GM12878 (cell line): ENCODE data around the gene SEC24C. TPM values are rescaled to one million over a fixed set of nuclear protein-coding genes. Genes with fewer than 3 reads are reported as not detected.

Experiments used
- ATAC-seq: fragments of 200-7000 bp; cut with Tn5 transposase; 3 replicates; pipeline ENCODE4 v1.9.1; 2020; ENCODE audit warnings: mild to moderate bottlenecking, moderate library complexity
- BruUV-seq: library from RNA; stranded (reverse); fragments of 400-500 nt; replicated peaks from 2 replicates; lab custom pipeline; 2021; lab: Mats Ljungman, UMichigan
- CTCF ChIA-PET: fragments of 300-600 bp; sonication (Branson Sonifier 250); formaldehyde crosslinking; extraction: SDS; loops from one replicate; lab custom pipeline; 2021; ENCODE audit warnings: inconsistent platforms; lab: Yijun Ruan, JAX
- POLR2A ChIA-PET: fragments of 350-600 bp; formaldehyde crosslinking; extraction: SDS; loops from one replicate; lab custom pipeline; 2021; ENCODE audit warnings: inconsistent platforms; lab: Charles Lee
- RAD21 ChIA-PET: fragments of 300-600 bp; sonication (Branson Sonifier 250); formaldehyde crosslinking; loops from one replicate; lab custom pipeline; 2023; ENCODE audit warnings: antibody characterized with exemption; ENCODE audit not compliant: unreplicated experiment; lab: Charles Lee
- SMC1A ChIA-PET: fragments of 300-600 bp; sonication (Branson Sonifier 250); formaldehyde crosslinking; loops from one replicate; lab custom pipeline; 2023; ENCODE audit not compliant: unreplicated experiment, uncharacterized antibody; lab: Charles Lee
- DNase-seq: peaks from one replicate; pipeline ENCODE4 v3.0.0-alpha.2; 2011; ENCODE audit warnings: low read depth, low spot score
- FAIRE-seq: peaks from 3 replicates; lab custom pipeline; 2011; peaks lifted over from hg19 to GRCh38; lab: Jason Lieb, UNC
- H2AFZ ChIP-seq: 2 replicates; pipeline ENCODE4 v1.6.0; 2011; ENCODE audit warnings: low read depth, low read length, control low read depth; ENCODE audit not compliant: control insufficient read depth
- H3K27ac ChIP-seq: 2 replicates; pipeline ENCODE4 v1.5.1; 2011; ENCODE audit warnings: control low read depth; ENCODE audit not compliant: control insufficient read depth, insufficient read depth
- H3K27me3 ChIP-seq, 2 experiments: replicated peaks in 1 of 2; 2 replicates each; pipeline versions ENCODE4 v1.6.0 to v1.6.1; 2011; ENCODE audit warnings: low read length in 1 of 2; ENCODE audit not compliant: control insufficient read depth in 2 of 2, insufficient read depth in 2 of 2
- H3K36me3 ChIP-seq, 2 experiments: 2 replicates each; pipeline ENCODE4 v1.5.1; 2011; ENCODE audit warnings: low read length in 1 of 2; ENCODE audit not compliant: control insufficient read depth in 2 of 2, insufficient read depth in 2 of 2
- H3K4me1 ChIP-seq: 2 replicates; pipeline ENCODE4 v1.6.1; 2011; ENCODE audit warnings: mild to moderate bottlenecking, low read length, moderate library complexity, mixed read lengths; ENCODE audit not compliant: control insufficient read depth, insufficient read depth
- H3K4me2 ChIP-seq: 2 replicates; pipeline ENCODE4 v1.6.0; 2011; ENCODE audit warnings: control low read depth; ENCODE audit not compliant: control insufficient read depth, insufficient read depth
- H3K4me3 ChIP-seq: fragments of 200-600 bp; sonication (generic); 2 replicates; pipeline ENCODE4 v1.5.1; 2016
- H3K79me2 ChIP-seq: 2 replicates; pipeline ENCODE4 v1.6.0; 2011; ENCODE audit warnings: low read length; ENCODE audit not compliant: control insufficient read depth, insufficient read depth
- H3K9ac ChIP-seq: 2 replicates; pipeline ENCODE4 v1.8.0; 2011; ENCODE audit warnings: low read length, control low read depth, mixed read lengths; ENCODE audit not compliant: control insufficient read depth, insufficient read depth
- H3K9me3 ChIP-seq: replicated peaks from 3 replicates; pipeline ENCODE4 v1.5.1; 2011; ENCODE audit warnings: mild to moderate bottlenecking, low read length; ENCODE audit not compliant: control insufficient read depth, insufficient read depth
- H4K20me1 ChIP-seq: 2 replicates; pipeline ENCODE4 v1.6.0; 2011; ENCODE audit not compliant: control insufficient read depth, insufficient read depth
- ATF2 ChIP-seq: IDR thresholded peaks from 2 replicates; pipeline ENCODE4 v1.6.1; 2012; ENCODE audit warnings: low read length, inconsistent platforms
- BACH1 ChIP-seq: fragments of 450-650 bp; IDR thresholded peaks from 2 replicates; pipeline ENCODE4 v1.6.1; 2017; ENCODE audit warnings: mild to moderate bottlenecking, borderline replicate concordance
- BCL11A ChIP-seq: IDR thresholded peaks from 2 replicates; pipeline ENCODE4 v1.6.1; 2011; ENCODE audit warnings: low read depth, low read length
- BCL3 ChIP-seq: IDR thresholded peaks from 2 replicates; pipeline ENCODE4 v1.6.1; 2011; ENCODE audit warnings: borderline replicate concordance, low read depth, mild to moderate bottlenecking, moderate library complexity, low read length; ENCODE audit not compliant: insufficient read depth, poor library complexity, severe bottlenecking
- CEBPB ChIP-seq, 2 experiments: fragments of 150-350 bp in 1 of 2; IDR thresholded peaks; 2 replicates each; pipeline ENCODE4 v1.6.1; 2012 to 2014; ENCODE audit warnings: low read depth in 2 of 2, low read length in 2 of 2, borderline replicate concordance in 1 of 2, inconsistent platforms in 1 of 2
- DPF2 ChIP-seq: fragments of 450-650 bp; IDR thresholded peaks from 2 replicates; pipeline ENCODE4 v1.6.1; 2017; ENCODE audit warnings: mild to moderate bottlenecking
- EED ChIP-seq: sonication (generic); IDR thresholded peaks from 2 replicates; pipeline ENCODE4 v1.6.1; 2016; ENCODE audit warnings: antibody characterized with exemption, low read depth
- EGR1 ChIP-seq, 2 experiments: IDR thresholded peaks; 1 replicate in 1 of 2; 2 replicates in 1 of 2; pipeline ENCODE4 v1.6.1; 2011 to 2012; ENCODE audit warnings: low read depth in 2 of 2, low read length in 2 of 2, borderline replicate concordance in 1 of 2, mild to moderate bottlenecking in 1 of 2, moderate library complexity in 1 of 2
- ELK1 ChIP-seq: IDR thresholded peaks from 2 replicates; pipeline ENCODE4 v1.6.1; 2012; ENCODE audit warnings: low read depth, low read length, improper control_type of control experiment
- EP300 ChIP-seq, 2 experiments: fragments of 150-350 bp in 1 of 2; IDR thresholded peaks; 2 replicates each; pipeline ENCODE4 v1.6.1; 2011 to 2012; ENCODE audit warnings: low read depth in 2 of 2, low read length in 2 of 2, borderline replicate concordance in 1 of 2, improper control_type of control experiment in 1 of 2, inconsistent platforms in 1 of 2; ENCODE audit not compliant: control insufficient read depth in 1 of 2
- FOXK2 ChIP-seq: fragments of 450-650 bp; IDR thresholded peaks from 2 replicates; pipeline ENCODE4 v1.6.1; 2017; ENCODE audit warnings: mild to moderate bottlenecking, moderate library complexity
- IKZF2 ChIP-seq, 2 experiments: fragments of 450-650 bp; IDR thresholded peaks; 2 replicates each; pipeline ENCODE4 v1.6.1; 2017; ENCODE audit warnings: mild to moderate bottlenecking in 2 of 2, moderate library complexity in 2 of 2
- IRF5 ChIP-seq: fragments of 450-650 bp; IDR thresholded peaks from 2 replicates; pipeline ENCODE4 v1.6.1; 2017; ENCODE audit warnings: borderline replicate concordance
- PML ChIP-seq: IDR thresholded peaks from 2 replicates; pipeline ENCODE4 v1.6.1; 2012; ENCODE audit warnings: low read length, inconsistent platforms
- POLR2A ChIP-seq: IDR thresholded peaks from 2 replicates; pipeline ENCODE4 v1.6.1; 2011; ENCODE audit warnings: low read depth, mild to moderate bottlenecking, low read length
- RBBP5 ChIP-seq: fragments of 200-600 bp; sonication (generic); conservative IDR thresholded peaks from 2 replicates; pipeline ENCODE4 v1.6.1; 2016
- RUNX3 ChIP-seq: IDR thresholded peaks from 2 replicates; pipeline ENCODE4 v1.6.1; 2012; ENCODE audit warnings: low read length, inconsistent platforms
- WRNIP1 ChIP-seq: IDR thresholded peaks from 2 replicates; pipeline ENCODE4 v1.6.1; 2011; ENCODE audit warnings: low read depth, low read length, improper control_type of control experiment, borderline replicate concordance
- YY1 ChIP-seq: IDR thresholded peaks from 2 replicates; pipeline ENCODE4 v1.6.1; 2011; ENCODE audit warnings: low read depth, mild to moderate bottlenecking, low read length
- WGBS: methylation state at CpG from one replicate; pipeline ENCODE4 v1.1.6; 2016; ENCODE audit warnings: low lambda C conversion rate; ENCODE audit not compliant: insufficient replicate concordance, insufficient coverage; ENCODE audit errors: missing lambda C conversion rate; 5-methylcytosine and 5-hydroxymethylcytosine counted together
- in situ Hi-C: fragments of 300-500 bp; cut with MboI; formaldehyde crosslinking; loops from 9 replicates; pipeline ENCODE4 v1.14.3; 2018; ENCODE audit warnings: mixed read lengths
- intact Hi-C: fragments of 100-400 bp; cut with micrococcal nuclease; formaldehyde crosslinking; loops from one replicate; pipeline ENCODE4 v1.14.2; 2022; ENCODE audit not compliant: unreplicated experiment
- polyA plus RNA-seq, 11 experiments: library from polyadenylated mRNA; depleted of rRNA in 4 of 11; unstranded in 6 of 11; stranded (reverse) in 5 of 11; fragments of >200 nt; fragmentation: Nextera tagmentation in 4 of 11; fragmentation: Illumina TruSeq in 1 of 11; extraction: Ambion mirVana in 4 of 11; extraction: Trizol in 1 of 11; gene quantifications; 1 replicate in 1 of 11; 2 replicates in 10 of 11; pipeline versions ENCODE4 v1.2.1 to v1.2.3, GENCODE V29; 2011 to 2016; ENCODE audit warnings: inconsistent platforms in 2 of 11, missing spikeins in 2 of 11, low read depth in 1 of 11
- total RNA-seq, 4 experiments: library from RNA; depleted of rRNA in 3 of 4; stranded (reverse); fragments of >200 nt in 3 of 4; fragmentation: Illumina TruSeq in 1 of 4; extraction: Trizol in 1 of 4; gene quantifications; 2 replicates each; pipeline versions ENCODE4 v1.2.1 to v1.2.3, GENCODE V29; 2013 to 2021

SEC24C gene
- total and polyA plus RNA-seq, 10 of the 15 experiments (the other 5 are each of a cell fraction or from before 2014, with no cell fraction given): 12.7 to 117 (median 73.8) TPM

- ChIA-PET POLR2A (interaction anchor here (0.8 to 3.8 kb wide), 8 partner anchors 10 to 109 kb away, joined by 3 to 33 read pairs (median 8); partner anchors contain the start of gene SEC24C), CTCF (interaction anchor here (1.0 to 1.7 kb wide), 3 partner anchors 9 to 117 kb away, joined by 3 to 5 read pairs (median 3); a partner anchor contains a TSS), RAD21 (interaction anchor here (0.7 to 2.2 kb wide), 10 partner anchors 9 to 119 kb away, joined by 3 to 8 read pairs (median 4); a partner anchor contains a TSS), SMC1A (interaction anchor here (0.5 to 2.4 kb wide), 9 partner anchors 10 to 119 kb away, joined by 3 to 13 read pairs (median 3); partner anchors contain the start of gene SEC24C)
- no TSS peak for BruUV-seq
- Histone ChIP-seq H3K27ac (peak overlapping the region; percentile 64), H2AFZ (no peak overlapping the region), H4K20me1 (peaks cover 3% of the 10 kb centered on the region; the same call in 1 of the 2 replicates), H3K4me2 (peak overlapping the region; percentile 42; the same call in 1 of the 2 replicates), H3K9me3 (no peaks in the 10 kb centered on the region), H3K9ac (no peak overlapping the region; the same call in 1 of the 2 replicates), H3K27me3 (no peaks in the 10 kb centered on the region), H3K79me2 (peaks cover 10% of the 10 kb centered on the region), H3K4me1 (peaks cover 48% of the 10 kb centered on the region), H3K36me3 (peaks cover 36 to 70% of the 10 kb centered on the region in 2 experiments), H3K4me3 (no peak overlapping the region)
- 0% methylated on average over 2 of the region's 2 CpGs for WGBS
- DNase-seq (no peak), ATAC-seq (peak; percentile 8; the same call in 2 of the 3 replicates), FAIRE-seq (no peak)
- intact Hi-C loops (no loop called here), in situ Hi-C loops (no loop called here)
- TF ChIP-seq POLR2A (no peak), PML (no peak), ATF2 (0 out of 2 replicates have a peak, but pooled peaks have one; percentile 42), CEBPB (IDR thresholded peaks at IDR 0.05; ENCODE audit: borderline replicate concordance in 1 of 2, low read depth in 2 of 2, low read length in 2 of 2) (no peak), WRNIP1 (no peak), BCL3 (peak; percentile 45), EED (peak; percentile 87), FOXK2 (no peak), BCL11A (peak; percentile 44; the same call in 1 of the 2 replicates), DPF2 (no peak), EGR1 (IDR thresholded peaks at IDR 0.05; ENCODE audit: borderline replicate concordance in 1 of 2, low read depth in 2 of 2, low read length in 2 of 2) (no peak), RUNX3 (peak; percentile 61), RBBP5 (no peak), IKZF2 (IDR thresholded peaks at IDR 0.05) (0 out of 4 replicates have a peak, but pooled peaks of 1 of the 2 experiments have one; percentile 24), YY1 (no peak), ELK1 (no peak), BACH1 (no peak), IRF5 (no peak), EP300 (IDR thresholded peaks at IDR 0.05; ENCODE audit: borderline replicate concordance in 1 of 2, control insufficient read depth in 1 of 2, low read depth in 2 of 2, low read length in 2 of 2) (0 out of 4 replicates have a peak, but pooled peaks of 1 of the 2 experiments have one; percentile 11)
Observed at GRCh38 chr10:73762915-73763314, 18.7 kb downstream of the SEC24C start.
